NK-92 treated with Interleukin-12 subunit alpha and Interleukin-12 subunit beta, amount 100 ng/mL, for 24 hours (cell line): ENCODE measurements around the gene TMEM175.
"Not testable (repeated sequence)": the region's sequence is repeated elsewhere in the genome, so short reads cannot be mapped to it uniquely, and the experiment has no call there.

ENCODE experiments used
- DNase-seq: peaks from one replicate; lab custom pipeline; 2025; lab: John Stamatoyannopoulos, UW

Gene TMEM175

DNA sequence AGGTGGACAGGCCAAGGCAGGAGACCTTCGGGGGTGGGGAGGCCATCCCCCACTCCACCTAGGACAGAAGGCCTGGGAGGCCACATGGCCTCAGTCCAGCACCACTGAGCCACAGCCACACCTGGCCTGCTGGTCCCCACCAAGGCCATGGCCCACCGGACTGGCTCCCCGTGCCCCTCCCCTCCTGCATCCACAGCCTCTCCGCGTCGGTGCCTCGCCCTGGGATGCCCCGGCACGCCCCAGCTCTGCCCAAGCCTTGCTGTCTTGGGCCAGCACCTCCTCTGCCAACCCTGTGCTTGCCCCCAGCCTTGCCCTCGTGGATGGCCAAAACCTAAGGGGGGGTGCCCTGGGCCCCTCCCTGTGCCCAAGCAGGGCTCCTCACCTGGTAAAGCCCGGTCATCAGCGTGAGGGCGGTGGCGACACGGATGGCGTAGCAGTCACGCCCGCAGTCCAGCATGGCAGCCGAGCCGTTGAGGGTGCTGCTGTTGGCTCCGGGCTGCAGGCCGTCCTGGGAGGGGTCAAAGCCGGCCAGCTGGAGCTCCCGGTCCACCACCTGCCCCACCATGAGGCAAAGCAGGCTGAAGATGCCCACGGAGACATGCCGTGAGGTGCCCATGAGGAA, 58.6 kb downstream of the TMEM175 start:
- DNase-seq: no peak

DNA sequence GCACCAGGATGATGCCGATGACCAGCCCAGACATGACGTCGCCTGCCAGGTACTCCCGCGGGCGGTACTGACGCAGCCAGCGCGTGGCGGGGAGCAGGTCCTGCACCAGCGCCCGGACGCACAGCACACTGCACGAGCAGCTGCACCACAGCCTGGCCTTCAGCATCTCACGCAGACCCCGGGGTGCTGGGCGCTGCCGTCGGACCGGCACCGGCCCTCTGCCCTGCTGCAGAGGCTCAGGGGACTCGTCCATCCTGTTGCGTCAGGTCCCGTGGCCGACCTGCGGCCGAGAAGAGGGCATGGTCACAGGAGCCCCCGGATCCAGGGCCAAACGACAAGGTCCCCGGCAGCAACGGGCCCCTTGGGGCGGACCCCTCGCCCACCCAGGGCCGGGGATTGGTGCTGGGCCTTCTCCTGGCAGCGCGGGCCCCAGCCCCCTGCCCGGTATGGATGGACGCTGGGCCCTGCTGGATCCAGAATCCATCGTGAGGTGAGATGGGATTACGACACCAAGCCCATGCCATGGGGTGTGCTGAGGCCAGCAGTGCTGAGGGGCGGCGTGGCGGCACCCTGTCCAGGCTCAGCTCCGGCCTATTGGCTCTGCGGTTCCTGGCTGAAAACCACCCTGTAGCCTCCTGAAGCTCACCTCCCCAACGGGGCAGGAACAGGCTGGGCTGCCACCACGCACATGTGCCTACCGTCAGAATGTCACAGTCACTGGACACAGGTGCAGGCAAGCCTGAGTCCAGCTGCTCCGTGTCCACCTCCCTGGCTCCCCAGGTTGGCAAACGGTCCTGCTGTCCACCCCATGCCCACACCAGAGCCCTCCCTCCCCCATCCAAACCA, 59.4 kb downstream of the TMEM175 start:
- DNase-seq: no peak

DNA sequence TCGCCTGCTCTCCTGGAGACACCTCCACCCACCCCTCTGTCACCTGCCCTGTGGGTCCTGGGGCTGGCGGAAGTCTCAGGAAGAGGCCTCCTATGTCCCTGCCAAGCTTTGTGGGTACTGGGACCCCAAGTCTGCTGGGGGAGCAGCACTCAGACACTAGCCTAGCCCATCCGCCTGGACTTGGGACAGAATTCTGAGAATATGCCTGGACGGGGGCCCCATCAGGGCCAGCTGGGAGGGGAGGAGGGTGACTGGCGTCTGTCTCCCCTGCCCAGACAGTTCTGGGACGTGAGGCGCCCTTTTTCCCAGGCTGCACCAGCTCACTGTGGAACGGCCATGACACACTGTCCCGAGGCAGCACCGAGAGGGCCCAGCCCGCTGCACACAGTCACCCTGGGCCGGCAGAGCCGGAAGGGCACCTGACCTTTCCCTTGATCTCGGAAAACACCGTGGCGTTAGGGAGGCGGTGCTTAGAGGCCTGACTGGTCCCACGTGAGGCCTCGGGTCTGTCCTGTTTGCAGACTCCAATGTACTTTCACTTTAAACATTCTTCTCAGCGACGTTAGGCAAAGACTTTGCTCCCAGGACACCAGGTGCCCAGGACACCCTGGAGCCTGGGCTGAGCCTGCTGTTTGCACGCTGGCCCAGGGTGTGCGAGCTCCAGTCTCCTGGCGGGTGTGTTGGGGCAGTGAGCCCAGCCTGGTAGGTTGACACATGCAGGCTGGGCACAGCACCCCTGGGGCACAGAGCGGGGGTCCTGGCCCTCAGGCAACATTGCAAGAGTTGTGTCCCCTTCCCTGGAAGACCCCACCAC, 60.2 kb downstream of the TMEM175 start:
- DNase-seq: no peak

DNA sequence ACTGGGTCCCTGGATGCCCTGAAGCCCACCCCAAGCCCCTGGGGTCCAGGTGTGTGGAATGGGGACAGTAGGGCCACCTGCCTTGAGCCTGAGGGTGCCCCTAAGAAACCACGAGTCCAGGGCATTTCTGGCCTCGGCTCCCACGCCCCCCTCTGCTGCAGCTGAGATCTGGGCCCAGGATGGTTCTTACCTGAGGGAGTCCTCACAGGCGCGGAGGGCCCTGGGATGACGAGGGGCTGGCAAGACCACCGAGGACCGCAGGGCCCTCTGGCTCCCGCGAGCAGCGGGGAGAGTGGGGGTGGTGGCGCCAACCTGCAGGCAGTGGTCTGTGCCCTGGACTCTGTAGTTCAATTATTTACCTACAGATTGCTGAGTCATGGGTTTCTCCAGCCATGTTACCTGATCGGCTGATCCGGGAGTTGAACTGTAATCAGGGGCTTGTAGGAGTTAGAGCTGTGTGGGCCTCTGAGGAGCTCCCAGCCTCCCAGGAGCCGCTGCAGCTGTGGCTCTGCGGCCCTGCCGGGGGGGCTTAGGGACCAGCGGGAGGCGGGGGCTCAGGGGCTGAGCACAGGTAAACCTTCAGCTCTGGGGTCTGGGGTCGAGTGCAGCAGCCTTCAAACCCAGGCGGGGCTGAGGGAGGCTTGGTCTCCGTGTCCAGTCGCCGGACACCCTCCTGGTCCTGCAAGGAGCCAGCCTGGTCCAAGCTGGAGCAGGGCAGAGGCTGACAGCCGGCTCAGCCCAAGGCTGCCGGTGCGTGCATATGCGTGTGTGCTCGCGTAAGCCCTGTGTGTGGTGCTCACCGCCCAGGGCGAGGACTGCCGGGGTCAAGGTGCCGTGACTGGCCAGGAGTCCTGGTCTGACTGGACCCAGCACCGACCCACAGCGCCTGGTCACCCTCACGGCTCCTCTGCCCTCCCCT, 61.1 kb downstream of the TMEM175 start, which contains the start of gene SLC26A1:
Gene SLC26A1 (minus strand): TSS at position 294 of the 919 bp plus-strand sequence. CDS start 1,701 bp downstream, outside the sequence.
- DNase-seq: no peak

DNA sequence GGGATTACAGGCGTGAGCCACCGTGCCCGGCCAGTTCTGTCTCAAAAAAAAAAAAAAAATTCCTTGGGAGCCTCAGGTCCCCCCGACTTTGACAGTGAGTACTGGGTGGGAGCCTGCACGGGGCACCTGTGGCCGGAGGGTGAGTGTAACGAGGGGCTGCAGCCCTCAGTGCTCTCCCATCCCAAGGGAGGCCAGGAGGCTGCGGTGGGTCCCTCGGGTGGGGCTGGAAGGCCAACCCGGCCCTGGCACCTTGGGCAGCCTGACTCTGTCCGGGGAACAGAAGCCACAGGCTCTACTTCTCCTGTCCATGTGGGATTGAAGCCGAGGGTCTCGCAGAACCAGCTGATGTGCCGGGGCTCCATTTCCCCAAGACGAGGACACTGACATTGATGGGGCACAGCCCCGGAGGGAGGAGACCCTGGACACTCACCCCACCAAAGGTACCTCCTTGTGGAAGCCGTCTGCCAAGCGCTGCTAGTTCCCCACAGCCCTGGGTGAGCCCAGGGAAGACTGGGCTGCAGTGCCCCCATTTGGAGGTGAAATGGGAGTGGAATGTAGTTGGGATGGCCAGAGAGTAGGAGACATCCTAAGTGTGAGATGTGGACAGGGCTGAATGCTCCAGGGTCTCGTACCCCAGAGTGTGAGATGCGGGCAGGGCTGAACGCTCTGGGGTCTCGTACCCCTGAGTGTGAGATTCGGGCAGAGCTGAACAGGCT, 63.2 kb downstream of the TMEM175 start:
- no peak for DNase-seq

DNA sequence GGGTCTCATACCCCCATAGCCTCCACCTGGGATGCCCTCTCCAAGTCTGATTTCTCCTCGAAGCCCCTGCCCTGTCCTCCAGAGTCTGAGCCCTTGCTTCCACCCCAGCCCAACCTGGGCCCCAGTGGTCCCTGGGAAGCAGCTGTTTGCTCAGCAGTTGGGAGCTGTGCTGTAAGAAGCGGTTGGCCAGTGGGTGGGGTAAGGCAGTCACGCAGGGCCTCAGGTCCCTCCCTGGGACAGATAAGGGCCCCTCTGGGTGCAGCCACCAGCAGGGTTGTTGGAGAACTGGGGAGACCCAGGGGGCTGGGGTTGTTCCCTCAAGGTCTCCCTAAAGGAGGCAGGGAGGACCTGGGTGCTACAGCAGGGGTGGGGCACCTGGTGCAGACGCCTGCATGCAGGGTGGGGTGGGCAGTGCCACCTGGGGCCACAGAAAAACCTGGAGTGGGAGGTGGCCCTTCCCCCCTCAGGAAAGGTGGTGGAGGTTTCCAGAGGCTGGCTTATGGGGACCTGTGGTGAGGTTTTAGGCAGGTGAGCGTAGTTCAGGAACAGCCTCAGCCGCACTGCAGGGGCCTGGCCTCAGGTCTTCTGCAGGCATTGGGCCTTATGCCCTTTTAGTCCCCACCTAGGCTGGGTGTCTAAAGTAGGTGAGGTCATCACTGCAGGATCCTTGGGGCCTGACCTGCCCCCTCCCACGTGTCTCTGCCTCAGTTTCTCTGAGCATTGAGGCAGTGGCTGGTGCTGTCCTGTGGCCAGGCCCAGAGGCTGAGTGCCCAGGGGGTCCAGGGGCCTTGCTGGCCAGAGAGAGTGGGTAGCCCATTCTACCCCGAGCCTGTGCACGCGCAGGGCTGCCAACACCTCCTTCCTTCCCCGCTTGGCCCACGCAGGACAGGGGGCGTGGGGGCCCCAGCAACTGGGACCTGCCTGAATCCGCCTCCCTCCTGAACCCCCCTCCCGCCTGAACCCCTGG, 64.1 kb downstream of the TMEM175 start:
- DNase-seq: no peak

DNA sequence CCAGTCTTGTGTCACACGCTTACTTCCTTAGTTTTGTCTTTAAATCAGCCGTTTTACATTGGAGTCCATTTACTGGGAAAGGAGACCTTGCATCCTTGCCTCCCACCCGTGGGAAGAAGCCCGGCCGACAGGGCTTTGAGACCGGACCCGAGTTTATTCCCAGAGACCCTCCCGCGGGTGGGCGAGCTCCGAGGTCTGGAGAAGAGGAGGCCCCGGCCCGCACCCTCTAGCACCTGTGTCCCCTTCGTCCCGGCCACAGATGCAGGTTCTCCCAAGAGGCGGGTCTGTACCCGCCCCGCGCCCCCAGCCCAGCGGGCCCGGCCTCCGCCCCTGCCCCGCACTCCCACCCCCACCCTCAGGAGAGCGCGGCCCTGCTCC, 64.7 kb downstream of the TMEM175 start:
- no peak for DNase-seq

DNA sequence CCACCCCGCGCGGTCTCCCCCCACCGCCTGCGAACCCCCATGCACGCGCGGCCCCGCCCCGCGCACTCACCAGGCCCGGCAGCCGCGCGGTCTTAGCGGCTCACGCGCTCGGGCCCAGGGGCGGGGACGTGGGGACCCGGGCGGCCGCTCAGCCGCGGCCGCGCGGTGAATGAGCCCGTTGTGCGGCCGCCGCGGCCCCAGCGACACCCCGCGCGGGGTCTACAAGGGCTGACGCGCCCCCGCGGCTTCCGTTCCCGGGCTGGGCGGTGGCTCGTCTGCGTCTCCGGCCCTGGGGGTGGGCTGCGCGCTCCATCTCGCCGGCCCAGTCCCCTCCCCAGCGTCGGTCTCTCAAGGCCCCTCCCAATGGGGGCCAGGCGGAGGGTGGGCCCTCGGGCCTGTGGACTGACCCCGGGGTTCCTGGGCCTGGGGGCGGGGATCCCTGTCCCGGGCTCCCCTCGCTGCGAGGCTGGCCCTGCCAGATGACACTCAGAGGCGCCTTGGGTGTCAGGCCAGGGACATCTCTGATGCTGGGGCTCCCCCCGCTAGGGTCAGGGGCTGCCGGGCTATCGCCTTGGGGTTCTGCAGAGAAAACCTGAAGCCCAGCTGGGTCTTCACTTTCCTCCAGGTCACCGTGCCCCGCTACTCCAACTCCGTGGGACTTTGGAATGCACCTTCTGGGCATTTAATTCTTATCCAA, 65.3 kb downstream of the TMEM175 start:
- no peak for DNase-seq

DNA sequence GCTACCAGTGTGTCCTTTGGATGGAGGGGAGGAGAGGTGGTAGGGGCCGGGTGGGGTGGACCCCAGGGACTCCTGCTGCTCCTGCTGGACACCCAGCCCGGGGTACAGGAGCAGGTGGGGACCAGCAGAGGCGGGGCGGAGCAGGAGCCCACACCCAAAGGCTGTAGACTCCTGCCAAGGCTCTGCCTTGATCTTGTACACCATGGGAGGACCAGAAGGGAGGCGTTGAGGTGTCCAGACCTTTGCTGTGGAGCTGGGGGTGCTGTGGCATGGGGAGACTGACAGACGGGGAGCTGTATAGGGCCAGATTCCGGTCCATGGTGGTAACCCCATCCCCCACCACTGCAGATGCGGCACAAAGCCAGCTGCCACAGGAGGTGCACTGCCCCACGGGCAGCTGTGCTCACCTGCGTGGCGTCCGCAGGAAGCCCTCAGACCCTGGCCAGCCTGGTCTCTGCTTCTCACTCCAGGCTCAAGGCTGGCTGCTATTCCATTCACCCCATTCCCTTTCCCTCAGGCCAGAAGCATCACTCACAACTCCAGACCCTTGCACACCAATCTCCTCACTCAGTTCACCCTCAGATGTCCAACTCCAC, 65.9 kb downstream of the TMEM175 start:
- DNase-seq: no peak

DNA sequence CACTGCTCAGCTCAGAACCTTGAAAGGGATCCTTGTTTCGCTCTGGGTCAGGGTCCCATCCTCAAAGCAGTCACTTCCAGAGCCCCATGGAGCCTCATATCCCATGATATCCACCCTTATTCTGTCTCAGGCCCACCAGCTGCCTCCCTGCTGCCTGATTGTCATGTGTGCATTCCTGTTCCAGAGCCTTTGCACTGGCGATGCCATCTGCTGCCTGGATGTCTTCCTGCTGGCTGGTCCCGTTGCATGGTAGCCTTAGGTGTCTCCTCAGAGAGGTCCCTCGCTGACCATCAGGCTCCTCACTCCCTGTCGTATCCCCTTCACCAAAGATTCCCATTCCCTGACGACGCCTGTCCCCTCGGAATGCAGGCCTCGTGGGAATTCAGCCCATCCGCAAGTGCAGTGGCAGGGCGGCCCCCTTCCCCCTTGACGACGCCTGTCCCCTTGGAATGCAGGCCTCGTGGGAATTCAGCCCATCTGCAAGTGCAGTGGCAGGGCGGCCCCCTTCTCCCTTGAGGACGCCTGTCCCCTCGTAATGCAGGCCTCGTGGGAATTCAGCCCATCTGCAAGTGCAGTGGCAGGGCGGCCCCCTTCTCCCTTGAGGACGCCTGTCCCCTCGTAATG, 67.1 kb downstream of the TMEM175 start:
- not testable (repeated sequence) for DNase-seq

DNA sequence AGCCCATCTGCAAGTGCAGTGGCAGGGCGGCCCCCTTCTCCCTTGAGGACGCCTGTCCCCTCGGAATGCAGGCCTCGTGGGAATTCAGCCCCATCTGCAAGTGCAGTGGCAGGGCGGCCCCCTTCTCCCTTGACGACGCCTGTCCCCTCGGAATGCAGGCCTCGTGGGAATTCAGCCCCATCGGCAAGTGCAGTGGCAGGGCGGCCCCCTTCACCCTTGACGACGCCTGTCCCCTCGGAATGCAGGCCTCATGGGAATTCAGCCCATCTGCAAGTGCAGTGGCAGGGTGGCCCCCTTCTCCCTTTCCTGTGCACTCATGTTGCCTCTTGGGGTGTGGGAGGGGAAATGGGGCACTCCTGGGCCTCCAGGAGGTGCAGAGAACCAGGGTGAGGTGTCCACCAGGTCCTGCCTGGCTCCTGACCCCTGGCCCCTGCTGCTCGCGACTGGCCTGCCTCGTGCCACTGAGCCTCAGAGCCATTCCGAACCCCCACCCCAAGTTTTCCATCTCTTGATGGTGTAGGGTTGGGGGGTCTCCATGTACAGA, 67.7 kb downstream of the TMEM175 start:
- DNase-seq: no peak

DNA sequence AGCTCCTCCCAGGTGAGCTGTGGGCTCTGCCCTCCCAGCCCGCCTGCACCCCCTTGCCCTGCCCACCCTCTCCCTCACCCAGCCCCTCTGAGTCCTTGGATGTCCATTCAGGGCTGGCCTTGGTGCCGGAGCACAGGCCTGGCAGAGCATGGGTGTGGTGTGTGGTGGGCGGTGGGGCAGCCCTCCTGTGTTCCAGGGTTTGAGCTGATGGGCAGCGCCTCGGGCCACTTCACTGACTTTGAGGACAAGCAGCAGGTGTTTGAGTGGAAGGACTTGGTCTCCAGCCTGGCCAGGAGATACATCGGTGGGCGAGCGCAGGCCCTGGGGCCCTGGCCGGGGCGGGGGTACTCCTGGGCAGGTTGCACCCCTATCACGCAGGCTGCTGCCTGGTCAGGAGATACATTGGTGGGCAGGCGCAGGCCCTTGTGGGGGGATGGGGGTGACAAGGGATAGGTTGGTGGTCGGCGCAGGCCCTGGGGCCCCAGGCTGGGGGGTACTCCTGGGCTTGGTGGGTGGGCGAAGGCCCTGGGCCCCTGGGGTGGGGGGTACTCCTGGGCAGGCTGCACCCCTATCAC, 68.5 kb downstream of the TMEM175 start:
- DNase-seq: no peak

DNA sequence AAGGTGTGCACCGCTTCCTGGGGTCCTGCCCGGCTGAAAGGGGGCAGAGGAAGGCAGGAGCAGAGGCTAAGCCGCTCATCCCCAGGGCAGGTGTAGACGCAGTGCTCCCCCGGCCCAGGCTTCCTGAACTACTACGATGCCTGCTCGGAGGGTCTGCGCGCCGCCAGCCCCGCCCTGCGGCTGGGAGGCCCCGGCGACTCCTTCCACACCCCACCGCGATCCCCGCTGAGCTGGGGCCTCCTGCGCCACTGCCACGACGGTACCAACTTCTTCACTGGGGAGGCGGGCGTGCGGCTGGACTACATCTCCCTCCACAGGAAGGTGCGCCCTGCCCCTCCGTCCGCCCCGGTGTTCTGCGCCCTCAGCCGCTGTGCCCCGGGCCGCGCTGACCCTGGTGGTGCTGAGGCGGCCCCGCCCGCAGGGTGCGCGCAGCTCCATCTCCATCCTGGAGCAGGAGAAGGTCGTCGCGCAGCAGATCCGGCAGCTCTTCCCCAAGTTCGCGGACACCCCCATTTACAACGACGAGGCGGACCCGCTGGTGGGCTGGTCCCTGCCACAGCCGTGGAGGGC, 69.4 kb downstream of the TMEM175 start:
- DNase-seq: no peak

DNA sequence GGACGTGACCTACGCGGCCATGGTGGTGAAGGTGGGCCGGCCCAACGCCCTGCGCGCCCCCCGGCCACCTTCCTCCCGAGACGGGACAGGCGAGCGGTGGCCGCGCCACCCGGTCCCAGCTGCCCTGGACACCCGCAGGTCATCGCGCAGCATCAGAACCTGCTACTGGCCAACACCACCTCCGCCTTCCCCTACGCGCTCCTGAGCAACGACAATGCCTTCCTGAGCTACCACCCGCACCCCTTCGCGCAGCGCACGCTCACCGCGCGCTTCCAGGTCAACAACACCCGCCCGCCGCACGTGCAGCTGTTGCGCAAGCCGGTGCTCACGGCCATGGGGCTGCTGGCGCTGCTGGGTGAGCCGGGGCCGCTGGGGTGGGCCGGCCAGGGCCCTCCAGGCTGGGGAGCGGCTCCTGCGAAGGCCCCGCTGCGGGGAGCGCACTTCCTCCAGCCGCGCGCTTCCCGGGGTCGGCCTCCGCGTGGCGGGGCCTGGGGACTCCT, 69.9 kb downstream of the TMEM175 start:
- no peak for DNase-seq

DNA sequence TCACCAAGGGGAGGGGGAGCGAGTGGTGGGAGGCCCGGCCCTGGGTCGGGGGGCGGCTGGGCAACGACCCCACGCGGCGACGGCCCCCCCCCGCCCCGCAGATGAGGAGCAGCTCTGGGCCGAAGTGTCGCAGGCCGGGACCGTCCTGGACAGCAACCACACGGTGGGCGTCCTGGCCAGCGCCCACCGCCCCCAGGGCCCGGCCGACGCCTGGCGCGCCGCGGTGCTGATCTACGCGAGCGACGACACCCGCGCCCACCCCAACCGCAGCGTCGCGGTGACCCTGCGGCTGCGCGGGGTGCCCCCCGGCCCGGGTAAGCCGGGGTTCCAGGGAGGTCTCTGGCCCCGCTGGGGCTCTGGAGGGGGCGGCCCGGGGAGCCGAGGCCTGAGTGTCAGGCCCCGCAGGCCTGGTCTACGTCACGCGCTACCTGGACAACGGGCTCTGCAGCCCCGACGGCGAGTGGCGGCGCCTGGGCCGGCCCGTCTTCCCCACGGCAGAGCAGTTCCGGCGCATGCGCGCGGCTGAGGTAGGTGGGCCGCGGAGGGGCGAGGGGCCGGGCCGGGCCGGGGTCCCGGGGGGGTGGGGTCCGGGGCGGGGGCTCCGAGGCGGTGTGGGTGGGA, 70.5 kb downstream of the TMEM175 start:
- DNase-seq: no peak

DNA sequence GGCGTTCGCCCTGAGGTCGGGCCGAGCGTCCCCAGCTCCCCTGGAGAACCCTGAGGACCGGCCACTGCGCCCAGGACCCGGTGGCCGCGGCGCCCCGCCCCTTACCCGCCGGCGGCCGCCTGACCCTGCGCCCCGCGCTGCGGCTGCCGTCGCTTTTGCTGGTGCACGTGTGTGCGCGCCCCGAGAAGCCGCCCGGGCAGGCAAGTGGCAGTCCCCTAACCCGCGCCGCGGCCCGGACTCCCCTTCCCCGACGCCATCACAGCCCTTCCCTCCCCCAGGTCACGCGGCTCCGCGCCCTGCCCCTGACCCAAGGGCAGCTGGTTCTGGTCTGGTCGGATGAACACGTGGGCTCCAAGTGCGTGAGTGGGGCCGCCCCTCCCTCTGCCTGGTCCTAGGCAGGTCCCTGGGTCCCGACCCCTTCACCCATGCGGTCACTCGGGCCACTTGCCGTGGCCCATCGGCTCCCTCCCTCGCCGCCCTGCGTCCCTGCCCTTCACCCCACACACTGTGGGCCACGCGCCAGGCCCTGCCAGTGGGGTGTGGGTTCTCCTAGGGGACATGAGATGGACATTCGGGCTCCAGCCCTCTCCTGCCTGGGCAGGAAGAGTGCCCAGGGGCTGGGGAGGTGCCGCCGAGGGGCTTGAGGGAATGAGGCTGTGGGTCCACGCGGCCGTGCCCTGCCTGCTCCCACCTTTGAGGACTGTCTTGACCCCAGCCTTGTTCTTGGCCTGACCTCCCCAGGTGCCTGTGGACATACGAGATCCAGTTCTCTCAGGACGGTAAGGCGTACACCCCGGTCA, 71.2 kb downstream of the TMEM175 start:
- DNase-seq: no peak
